ENCODE measurements around the gene IHH.

The IHH gene

DNA sequence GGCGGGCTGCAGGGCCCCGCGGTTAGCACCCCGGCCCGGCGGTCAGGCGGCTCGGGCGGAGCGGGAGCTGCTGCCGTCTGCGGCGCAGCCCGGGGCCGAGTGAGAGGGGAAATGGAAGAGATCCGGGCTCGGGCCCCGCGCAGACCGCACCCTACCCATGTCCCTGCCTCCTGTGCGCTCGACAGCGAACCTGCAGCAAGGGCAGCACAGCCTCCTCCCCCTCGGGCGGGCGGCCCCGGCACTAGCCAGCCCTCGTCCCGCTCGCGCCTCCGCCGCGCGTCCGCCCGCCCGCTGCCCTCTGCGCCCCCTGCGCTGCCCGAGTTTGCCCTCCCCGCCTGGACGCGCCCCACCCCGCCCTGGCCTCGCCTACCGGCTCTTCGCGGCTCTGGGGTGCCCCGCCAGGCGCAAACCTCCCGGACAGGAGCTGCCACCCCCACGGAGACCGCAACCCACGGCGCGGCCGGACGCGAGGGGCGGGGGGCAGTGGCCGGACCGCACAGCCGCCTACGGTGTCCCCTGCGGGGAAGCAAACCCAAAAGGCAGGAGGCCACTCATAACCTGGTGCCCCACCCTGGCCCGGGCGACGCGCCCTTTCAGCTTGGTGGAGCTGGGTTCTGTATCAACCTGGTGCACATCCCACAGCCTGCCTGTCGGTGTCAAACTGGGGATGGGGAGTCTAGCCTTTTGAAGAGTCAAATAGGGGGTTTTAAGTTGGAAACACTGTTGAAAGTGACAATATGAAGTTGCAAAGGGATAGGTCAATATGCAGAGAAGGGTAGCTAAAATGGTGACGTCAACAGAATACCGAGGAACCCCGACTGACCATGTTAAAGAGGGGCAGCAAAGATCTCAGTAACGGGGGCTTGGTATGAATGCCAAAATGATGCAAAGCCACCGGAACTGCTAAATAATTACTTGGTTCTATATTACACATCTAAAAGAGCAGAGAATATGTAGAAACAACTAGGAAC is at the start of gene IHH:
Gene IHH (minus strand): TSS at position 101 of the 971 bp plus-strand sequence. CDS start 454 bp downstream, outside the sequence.
- no peak for DNase-seq (ENCODE audit: low read depth in 3 of 3)

DNA sequence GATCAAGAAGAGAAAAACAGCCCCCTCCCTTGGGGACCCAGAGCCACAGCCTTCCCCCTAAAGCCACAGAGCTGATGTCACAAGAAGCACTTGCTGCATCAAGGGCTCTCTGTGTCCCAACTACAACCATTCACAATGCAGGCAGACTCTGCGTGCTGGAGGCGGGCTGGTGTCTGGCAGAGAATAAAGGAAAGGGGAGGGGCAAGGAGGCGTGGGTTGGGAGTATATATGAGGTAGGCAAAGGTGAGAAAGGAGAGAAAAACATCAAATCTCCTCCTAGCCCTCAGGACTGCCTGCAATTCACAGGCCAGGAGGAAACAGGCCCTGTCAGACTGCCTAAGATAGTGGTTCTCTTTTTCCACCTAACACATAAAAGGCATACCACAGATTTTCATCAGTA is 48.8 kb upstream of the IHH start:
- DNase-seq (ENCODE audit: low read depth in 3 of 3), result peak in 1 of 3 donors; percentile 14

DNA sequence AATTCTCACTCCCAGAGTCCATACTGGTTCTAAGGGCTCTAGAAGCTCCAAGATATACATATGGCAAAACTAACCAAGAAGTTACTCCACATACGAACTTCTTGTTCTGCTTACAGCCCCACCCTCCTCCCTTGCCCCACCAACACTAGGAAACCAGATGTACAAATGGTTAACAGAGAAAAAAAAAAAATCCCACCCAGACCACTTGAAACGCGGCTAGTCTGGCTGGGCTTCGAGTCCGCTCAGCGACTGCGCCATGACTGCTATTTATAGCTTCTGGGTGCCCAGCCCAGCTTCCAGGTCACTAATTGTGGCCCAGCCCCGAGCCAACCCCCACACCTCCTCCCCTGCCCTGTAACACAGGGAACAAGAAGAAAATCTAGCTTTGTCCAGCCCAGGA is 47.0 kb upstream of the IHH start:
- DNase-seq (ENCODE audit: low read depth in 3 of 3), result no peak

DNA sequence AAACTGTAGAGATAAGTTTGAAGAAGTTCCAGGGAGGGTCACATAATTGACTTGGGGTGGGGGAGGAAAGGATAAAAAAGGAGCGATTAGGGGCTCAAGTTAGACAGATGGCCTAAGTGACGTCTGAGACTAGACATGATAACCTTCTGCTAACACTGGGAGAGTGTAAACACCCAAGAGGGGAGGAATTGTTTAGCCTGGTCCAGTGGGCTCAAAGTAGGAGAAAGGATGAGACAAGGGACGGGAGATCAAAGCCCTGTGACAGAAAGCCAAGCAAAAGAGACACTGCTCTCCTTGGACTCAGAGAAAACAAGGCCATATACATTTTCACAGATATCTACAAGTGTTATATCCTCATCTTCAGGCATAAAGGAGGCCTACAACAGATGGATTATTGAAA is 45.5 kb upstream of the IHH start:
- DNase-seq (ENCODE audit: low read depth in 3 of 3), result no peak

DNA sequence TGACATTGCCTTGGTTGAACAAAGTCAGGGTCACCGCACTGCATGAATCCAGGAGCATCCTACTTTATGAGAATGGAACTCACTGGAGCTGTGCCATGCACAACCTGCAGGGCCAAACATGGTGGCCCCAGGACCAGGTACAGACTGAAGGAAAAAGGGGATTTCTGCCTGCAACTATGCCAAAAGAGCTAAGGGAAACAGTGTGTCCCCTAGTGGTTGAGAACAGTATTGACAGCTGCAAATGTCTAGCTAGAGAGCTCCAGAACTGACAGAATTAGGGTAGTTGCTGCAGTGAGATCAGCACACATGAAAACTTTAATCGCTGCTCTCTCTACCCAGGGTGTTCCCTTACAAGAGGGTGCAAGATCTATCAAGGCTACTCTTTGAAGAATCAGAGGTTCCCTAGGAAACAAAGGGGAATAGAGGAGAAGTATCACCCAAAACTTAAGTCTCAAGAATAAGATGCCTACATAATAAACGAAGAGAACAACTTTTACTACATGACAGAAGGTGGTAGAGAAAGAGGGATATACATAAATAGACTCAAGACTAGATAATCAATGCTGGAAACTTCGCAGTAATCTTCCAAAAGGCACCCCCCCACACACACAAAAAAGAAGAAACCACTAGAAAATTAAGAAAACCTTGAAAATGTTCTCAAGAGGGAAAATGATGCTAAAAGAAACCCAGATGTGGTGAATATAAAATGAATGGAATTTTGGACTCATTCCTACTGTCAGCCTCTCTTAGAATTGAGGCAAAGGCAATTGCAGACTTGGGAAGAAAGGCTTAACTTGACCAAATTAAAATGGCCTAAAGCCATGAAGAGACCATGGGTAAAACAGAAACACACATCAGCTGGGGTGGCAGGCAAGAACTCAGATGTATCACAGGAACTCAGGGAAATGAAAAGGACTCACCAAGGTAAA is 43.6 kb upstream of the IHH start:
- no peak for DNase-seq (ENCODE audit: low read depth in 3 of 3)

- DNase-seq (ENCODE audit: low read depth in 3 of 3), result no peak
Observed at GRCh38 chr2:219099329-219099728, 38.6 kb upstream of the IHH start.

GRCh38 chr2:219095406-219095935 is 34.8 kb upstream of the IHH start:
- DNase-seq (ENCODE audit: low read depth in 3 of 3), result no peak

DNA sequence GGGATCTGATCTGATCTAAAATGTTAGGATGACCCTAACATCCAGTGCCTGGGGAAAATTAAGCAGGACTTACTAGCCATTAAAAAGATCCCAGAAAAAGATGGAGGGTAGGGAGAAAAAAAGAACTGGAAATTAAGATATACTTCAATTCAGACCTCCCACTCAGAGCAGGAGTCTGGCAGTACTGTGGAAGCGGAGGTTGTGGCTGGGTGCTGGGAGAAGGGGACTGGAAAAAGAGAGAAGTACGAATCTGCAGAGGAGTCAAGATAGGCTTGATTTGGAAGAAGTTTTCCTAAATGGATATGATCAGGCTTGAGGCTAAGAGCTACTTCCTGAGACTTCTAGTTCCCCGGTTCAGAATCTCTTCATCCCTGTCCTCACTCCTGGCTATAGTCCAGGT is 33.5 kb upstream of the IHH start:
- no peak for DNase-seq (ENCODE audit: low read depth in 3 of 3)

DNA sequence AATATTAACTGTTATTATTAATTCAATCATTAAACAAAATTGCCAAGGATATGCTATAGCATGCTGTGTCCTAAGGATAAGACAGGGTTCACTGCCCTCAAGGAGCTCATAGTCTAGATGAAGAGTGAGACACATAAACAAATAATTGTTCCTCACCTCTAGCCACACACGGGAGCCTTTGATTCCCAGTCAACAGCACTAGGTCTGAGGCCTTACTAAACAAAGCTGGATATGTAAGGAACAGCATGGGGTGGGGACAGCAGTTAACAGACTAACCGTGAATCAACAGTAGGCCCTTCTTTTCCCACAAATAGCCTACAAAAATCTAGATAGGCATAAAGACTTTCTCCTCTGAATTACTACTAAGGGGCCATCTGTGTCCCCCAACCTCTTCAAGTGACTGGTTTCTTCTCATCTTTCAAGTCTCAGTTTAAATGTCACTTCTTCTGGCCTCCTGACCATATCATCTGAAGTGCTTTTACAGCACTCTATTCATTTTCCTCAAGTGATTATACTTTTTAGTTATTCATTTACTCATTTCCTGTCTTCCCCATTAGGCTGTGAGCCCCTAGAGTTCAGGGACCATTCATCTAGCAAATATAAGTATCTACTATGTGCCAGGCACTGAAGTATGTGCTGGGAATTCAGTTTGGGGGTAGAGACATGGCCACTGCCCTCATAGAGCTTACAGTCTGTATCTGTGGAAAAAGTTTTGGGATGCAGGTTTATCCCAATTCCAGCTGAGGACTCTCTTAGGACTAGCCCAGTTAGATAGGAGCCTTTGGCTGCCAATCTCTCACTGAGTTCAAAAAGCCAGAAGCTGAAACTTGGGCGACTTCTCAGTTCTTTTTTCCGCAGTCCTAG is 29.9 kb upstream of the IHH start:
- no peak for DNase-seq (ENCODE audit: low read depth in 3 of 3)

DNA sequence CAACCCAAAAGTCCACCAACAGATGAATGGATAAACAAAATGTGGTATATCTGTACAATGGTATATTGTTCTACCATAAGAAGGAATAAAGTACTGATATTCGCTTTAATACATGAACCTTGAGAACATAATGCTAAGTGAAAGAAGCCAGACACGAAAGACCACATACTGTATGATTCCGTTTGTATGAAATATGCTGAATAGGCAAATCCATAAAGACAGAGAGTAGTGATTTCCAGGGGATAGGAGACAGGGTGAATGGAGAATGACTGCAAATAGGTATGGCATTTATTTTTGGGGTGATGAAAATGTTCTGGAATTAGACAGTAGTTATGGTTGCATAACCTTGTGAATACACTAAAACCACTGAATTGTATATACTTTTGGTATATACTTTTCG is 28.6 kb upstream of the IHH start:
- DNase-seq (ENCODE audit: low read depth in 3 of 3), result no peak

DNA sequence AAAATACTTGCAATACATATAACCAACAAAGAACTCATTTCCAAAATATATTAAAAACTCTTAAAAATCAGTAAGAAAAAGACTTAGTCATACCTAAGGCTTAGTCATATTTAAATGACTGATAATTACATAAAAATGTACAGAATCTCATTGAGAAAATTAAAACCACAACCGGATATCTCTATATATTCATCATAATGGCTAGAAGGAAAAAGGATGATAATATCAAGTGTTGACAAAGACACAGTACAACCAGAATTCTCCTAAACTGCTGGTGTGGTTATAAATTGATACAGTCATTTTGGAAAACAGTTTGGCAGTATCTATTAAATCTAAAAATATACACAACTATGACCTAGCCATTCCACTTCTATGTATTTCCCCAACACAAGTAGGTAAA is 27.1 kb upstream of the IHH start:
- DNase-seq (ENCODE audit: low read depth in 3 of 3), result no peak

DNA sequence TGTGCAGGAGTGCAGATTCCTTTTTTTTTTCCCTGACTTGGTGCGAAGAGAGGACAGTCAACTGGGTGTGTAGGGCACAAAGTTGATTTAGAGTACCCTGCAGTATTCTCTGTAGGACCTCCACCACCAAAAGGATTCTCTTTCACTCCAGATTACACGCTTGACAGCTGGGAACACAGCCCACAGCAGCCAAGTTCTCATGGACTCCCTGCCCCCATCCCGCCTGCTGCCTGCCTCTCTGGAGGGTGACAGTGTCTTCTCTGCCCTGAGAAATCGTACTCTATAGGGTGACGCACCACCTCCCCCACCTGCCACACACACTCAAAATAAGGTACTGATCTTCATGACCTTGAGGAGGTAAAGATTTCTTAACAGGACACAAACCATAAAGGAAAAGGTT is 26.6 kb upstream of the IHH start:
- DNase-seq (ENCODE audit: low read depth in 3 of 3), result no peak

- DNase-seq (ENCODE audit: low read depth in 3 of 3), result no peak
Observed at GRCh38 chr2:219086196-219086595, 25.5 kb upstream of the IHH start.

DNA sequence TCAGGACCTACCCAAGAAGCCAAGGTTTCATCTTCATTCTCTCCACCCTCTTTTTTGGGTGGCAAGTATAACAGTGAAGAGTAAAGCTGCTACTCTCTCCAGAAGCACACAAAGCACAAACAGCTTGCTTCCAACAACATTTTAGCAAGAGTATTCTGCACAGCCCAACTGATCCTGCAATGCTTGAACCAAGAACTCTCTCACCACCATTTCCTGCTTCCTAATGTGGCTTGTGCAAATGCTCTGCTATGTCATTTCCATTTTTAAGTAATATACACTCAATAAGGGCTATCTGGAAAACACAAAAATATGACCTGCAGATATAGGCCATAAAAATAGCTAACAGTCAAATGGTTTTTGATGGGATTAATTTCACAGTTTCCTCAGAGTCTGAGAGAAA is 24.1 kb upstream of the IHH start:
- DNase-seq (ENCODE audit: low read depth in 3 of 3), result no peak

- DNase-seq (ENCODE audit: low read depth in 3 of 3), result no peak
Observed at GRCh38 chr2:219082332-219082958, 21.7 kb upstream of the IHH start.

- DNase-seq (ENCODE audit: low read depth in 3 of 3), result no peak
Observed at GRCh38 chr2:219081701-219082331, 21.1 kb upstream of the IHH start.

GRCh38 chr2:219081096-219081495 is 20.4 kb upstream of the IHH start:
- no peak for DNase-seq (ENCODE audit: low read depth in 3 of 3)

- DNase-seq (ENCODE audit: low read depth in 3 of 3), result no peak
Observed at GRCh38 chr2:219079417-219079816, 18.7 kb upstream of the IHH start.

GRCh38 chr2:219078951-219079350 is 18.2 kb upstream of the IHH start:
- no peak for DNase-seq (ENCODE audit: low read depth in 3 of 3)

DNA sequence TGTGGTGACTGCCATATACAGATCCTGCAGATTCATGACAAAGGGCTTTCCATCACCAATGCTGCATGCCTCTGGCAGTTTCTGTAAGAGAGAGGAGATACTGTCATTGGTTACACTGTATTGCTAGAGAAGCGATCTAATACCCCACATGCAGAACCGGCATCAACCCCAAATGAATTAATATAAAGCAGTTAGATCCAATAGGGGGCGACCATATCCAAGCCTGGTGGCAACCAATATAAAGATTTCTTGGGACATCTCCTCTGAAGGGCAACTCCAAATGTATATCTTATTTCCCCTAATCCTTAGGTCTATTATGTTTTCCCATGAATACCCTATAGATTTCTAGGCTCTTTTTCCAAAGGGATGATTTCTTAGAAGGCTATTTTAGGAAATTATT is 17.4 kb upstream of the IHH start:
- DNase-seq (ENCODE audit: low read depth in 3 of 3), result no peak
